H54 (cell line): ENCODE data around the gene GRIK4.
"Not testable (repeated sequence)": the region's sequence is repeated elsewhere in the genome, so short reads cannot be mapped to it uniquely, and the experiment has no call there.

Experiments
- DNase-seq: peaks from one replicate; pipeline ENCODE4 v3.0.0; 2011; ENCODE audit warnings: low spot score, mixed read lengths; ENCODE audit not compliant: insufficient read length
- FAIRE-seq: peaks from 3 replicates; lab custom pipeline; 2011; peaks lifted over from hg19 to GRCh38; lab: Jason Lieb, UNC
- POLR2A ChIP-seq: IDR thresholded peaks from 2 replicates; pipeline ENCODE4 v1.6.1; 2011; ENCODE audit warnings: low read depth, mild to moderate bottlenecking, low read length

Gene GRIK4

GRCh38 chr11:120499088-120499487 is 12.5 kb upstream of the GRIK4 start:
- FAIRE-seq (no peak), DNase-seq (no peak)
- no peak for TF ChIP-seq POLR2A

- no peak for DNase-seq
- FAIRE-seq, result no peak
- no peak for TF ChIP-seq POLR2A
Measured at GRCh38 chr11:120499859-120500258, 11.7 kb upstream of the GRIK4 start.

DNA sequence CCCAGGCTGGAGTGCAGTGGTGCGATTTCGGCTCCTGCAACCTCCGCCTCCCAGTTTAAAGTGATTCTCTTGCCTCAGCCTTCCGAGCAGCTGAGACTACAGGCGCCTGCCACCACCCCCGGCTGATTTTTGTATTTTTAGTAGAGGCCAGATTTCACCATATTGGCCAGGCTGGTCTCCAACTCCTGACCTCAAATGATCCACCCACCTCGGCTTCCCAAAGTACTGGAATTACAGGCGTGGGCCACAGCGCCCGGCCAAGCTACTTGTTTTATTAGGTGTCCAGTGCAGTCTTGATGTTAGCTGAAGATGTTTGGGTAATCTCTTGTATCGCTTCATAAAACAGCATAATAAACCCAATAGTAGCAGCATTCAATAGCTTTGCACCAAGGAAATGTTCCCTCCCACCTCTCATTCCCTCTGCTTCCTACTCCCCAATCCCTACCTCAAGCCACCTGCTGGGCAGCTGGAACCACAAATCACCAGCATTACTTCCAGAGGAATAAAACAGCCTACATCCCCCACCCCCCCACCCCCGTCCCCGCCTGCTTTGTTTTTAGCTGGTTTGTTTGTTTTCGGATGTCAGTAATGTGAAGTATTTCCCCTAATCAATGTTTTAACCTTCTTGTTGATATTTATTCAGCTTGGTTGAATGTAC is 11.0 kb upstream of the GRIK4 start:
- TF ChIP-seq POLR2A, result no peak
- FAIRE-seq, result no peak
- DNase-seq, result no peak

GRCh38 chr11:120501440-120501839 is 10.1 kb upstream of the GRIK4 start:
- no peak for TF ChIP-seq POLR2A
- DNase-seq (no peak), FAIRE-seq (no peak)

- no peak for TF ChIP-seq POLR2A
- FAIRE-seq (no peak), DNase-seq (no peak)
Measured at GRCh38 chr11:120501976-120502755, 9.4 kb upstream of the GRIK4 start.

DNA sequence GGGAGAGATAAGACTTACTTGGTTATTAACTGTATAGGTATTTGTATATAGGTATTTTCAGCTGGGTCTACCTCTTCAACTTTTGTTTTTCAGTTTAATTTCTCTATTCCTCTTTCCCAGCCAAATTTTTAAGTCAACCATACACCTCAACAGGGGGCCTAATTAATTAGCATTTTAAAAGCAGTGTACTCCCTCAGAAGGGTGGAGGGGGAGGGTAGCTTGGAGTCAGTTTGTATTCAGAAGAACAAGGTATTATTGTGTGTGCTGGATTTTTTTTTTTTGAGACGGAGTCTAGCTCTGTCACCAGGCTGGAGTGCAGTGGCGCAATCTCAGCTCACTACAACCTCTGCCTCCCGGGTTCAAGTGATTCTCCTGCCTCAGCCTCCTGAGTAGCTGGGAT is 8.0 kb upstream of the GRIK4 start:
- not testable (repeated sequence) for DNase-seq, FAIRE-seq

- FAIRE-seq (no peak), DNase-seq (no peak)
- no peak for TF ChIP-seq POLR2A
Measured at GRCh38 chr11:120505801-120506425, 5.6 kb upstream of the GRIK4 start.

- DNase-seq (no peak), FAIRE-seq (no peak)
- no peak for TF ChIP-seq POLR2A
Measured at GRCh38 chr11:120509346-120510053, 2.0 kb upstream of the GRIK4 start.

GRCh38 chr11:120510406-120511115 is 987 bp upstream of the GRIK4 start:
- no peak for FAIRE-seq

DNA sequence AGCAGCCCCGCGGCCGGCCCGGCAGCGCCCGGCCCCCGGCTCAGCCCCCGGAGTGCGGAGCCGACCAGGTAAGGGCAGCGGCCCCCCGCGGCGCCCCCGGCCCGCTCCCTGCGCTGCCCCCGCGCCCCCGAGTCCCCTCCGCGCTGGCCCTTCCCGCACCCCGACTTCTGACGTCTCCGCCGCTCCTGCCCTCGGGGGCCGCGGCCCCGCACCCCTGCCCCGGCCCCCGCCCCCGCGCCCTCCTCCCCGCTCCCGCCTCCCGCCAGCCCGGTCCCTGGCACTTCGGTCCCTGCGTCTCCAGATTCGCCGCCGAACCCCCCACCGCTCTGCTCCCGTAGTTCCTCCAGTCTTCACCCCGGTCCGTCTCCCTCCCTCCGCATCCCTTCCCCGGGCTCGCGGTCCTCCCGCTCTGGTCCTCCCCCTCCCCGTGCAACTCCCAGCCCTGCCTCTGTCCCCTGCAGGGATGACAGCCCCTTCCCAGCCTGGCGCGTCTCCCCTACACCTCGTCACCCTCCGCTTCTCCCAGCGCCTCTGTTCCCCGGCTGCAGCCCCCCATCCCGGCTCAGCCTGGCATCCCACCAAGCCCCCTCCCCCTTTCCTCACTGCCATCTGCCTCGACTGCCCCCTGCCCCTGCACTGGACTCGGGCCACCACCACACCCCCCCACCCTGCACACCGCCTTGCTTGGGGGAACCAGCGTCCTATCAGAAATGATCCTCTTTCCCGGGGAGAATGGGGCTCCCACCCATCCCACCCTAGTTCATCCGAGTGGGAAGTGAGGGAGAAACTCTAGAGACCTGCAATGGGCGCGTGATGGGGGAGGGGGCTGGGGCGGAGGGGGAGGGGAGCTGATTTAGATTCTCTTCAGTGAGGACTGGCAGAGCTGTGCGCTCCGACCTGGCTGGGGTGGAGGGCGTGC is 531 bp downstream of the GRIK4 start:
- no peak for TF ChIP-seq POLR2A
- FAIRE-seq, result no peak
- DNase-seq, result no peak

More at GRCh38 chr11:120510406-120511115, 987 bp upstream of the GRIK4 start:
- TF ChIP-seq POLR2A, result no peak
- no peak for DNase-seq

DNA sequence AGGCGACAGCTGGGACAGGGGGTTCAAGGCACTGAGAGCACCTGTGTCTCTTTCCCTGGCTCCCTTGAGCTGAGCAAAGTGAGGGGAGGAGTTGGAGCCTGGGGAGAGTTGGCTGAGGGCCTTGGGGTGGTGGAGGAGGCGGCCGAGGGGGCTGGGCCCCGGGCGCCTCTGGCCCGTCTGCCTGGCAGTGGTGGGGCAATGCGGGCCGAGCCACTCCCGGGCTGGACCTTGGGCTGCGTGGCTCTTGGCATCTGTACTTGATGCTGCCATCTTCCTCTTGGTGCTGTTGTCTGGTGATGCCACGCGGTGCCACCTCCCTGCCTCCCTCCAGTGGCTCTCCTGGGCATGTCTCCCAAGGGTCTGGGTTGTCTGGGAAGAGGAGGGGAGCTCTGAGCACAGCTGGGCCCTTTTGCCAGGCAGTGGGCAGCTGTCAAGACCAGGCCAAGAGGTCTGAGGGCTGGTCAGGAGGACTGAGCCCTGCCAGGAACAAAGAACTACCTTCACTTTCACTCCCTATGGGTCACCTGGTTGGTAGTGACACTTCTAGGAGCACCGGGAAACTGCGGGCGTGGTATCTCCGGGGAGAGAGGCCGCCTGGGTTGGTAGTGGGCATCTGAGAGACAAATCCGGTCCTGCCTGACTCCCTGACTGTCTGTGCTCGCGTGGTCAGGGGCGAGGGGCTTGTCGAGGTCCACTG is 1.3 kb downstream of the GRIK4 start:
- FAIRE-seq (no peak), DNase-seq (no peak)
- no peak for TF ChIP-seq POLR2A
